Adrenal gland (tissue), 12 donors: Measurements from ENCODE around the gene TMA7. TPM values are rescaled to one million over a fixed set of nuclear protein-coding genes. Genes with fewer than 3 reads are reported as not detected.
A peak's percentile ranks its signal among the peaks of the same experiment; 100 is the strongest.

Experiments
- DNase-seq, 7 donors: peaks; one replicate each; pipeline ENCODE4 v3.0.0-alpha.2; 2019 to 2020
- H3K27ac ChIP-seq, 5 donors: fragments of 200-600 bp; sonication (generic) in 4 of 5; 1 replicate in 3 of 5; 2 replicates in 2 of 5; pipeline versions ENCODE4 v1.5.1 to v1.8.0; 2016 to 2020; ENCODE audit warnings: mild to moderate bottlenecking in 1 of 5
- H3K27me3 ChIP-seq: fragments of 200-600 bp; 2 replicates; pipeline ENCODE4 v1.8.0; 2021
- H3K36me3 ChIP-seq, 2 donors: fragments of 200-600 bp; replicated peaks in 1 of 2; 1 replicate in 1 of 2; 2 replicates in 1 of 2; pipeline versions ENCODE4 v1.5.1 to v1.8.0; 2018 to 2022
- H3K4me1 ChIP-seq, 2 donors: fragments of 200-600 bp; replicated peaks in 1 of 2; 1 replicate in 1 of 2; 2 replicates in 1 of 2; pipeline versions ENCODE4 v1.5.1 to v1.8.0; 2018 to 2021
- H3K4me3 ChIP-seq, 4 donors: fragments of 200-600 bp; sonication (generic) in 3 of 4; one replicate each; pipeline ENCODE4 v1.5.1; 2016 to 2018
- H3K9me3 ChIP-seq, 3 donors: fragments of 200-600 bp; sonication (generic) in 1 of 3; replicated peaks in 1 of 3; 1 replicate in 2 of 3; 2 replicates in 1 of 3; pipeline versions ENCODE4 v1.5.1 to v1.8.0; 2016 to 2021
- POLR2A ChIP-seq, 2 donors: fragments of 450-650 bp; IDR thresholded peaks; one replicate each; pipeline ENCODE4 v1.6.1; 2017; ENCODE audit warnings: antibody characterized with exemption in 2 of 2, mild to moderate bottlenecking in 2 of 2, moderate library complexity in 1 of 2
- WGBS, 4 donors: extraction: QIAGEN DNeasy Blood & Tissue Kit in 2 of 4; methylation state at CpG; one replicate each; pipeline versions ENCODE4 v1.1.5 to v1.1.7; 2013 to 2017; 5-methylcytosine and 5-hydroxymethylcytosine counted together
- intact Hi-C, 2 donors: fragments of 100-400 bp; cut with DNase I; formaldehyde crosslinking; loops; one replicate each; pipeline versions ENCODE4 v1.14.1 to v1.15.0; 2022 to 2023
- polyA plus RNA-seq, 3 donors: library from polyadenylated mRNA; stranded (reverse); fragments of 200-250 nt in 2 of 3; fragments of 350-450 nt in 1 of 3; fragmentation: Illumina TruSeq in 1 of 3; extraction: RNeasy Lipid Tissue Mini Kit (QIAGEN cat#74804) in 1 of 3; gene quantifications; one replicate each; pipeline ENCODE4 v1.2.3, GENCODE V29; 2013 to 2014
- total RNA-seq, 9 donors: library from RNA; depleted of rRNA in 4 of 9; stranded (reverse); fragments of >200 nt in 4 of 9; fragments of 120-200 nt in 1 of 9; fragmentation: NEBNext Ultra II Directional in 1 of 9; extraction: Animal tissue kit (Norgen Biotek cat#: 25700) in 1 of 9; gene quantifications; one replicate each; pipeline versions ENCODE4 v1.1.0 to v1.2.4, GENCODE V29; 2013 to 2023
- TF ChIP-seq, protein P1 (sequence below), 6 experiments: fragments of 450-650 bp in 4 of 6; fragments of 200-600 bp in 2 of 6; sonication (generic) in 1 of 6; IDR thresholded peaks; 1 replicate in 5 of 6; 2 replicates in 1 of 6; pipeline versions ENCODE4 v1.5.1 to v1.8.0; 2016 to 2021; ENCODE audit warnings: antibody characterized with exemption in 6 of 6, mild to moderate bottlenecking in 2 of 6, moderate library complexity in 1 of 6
- donor health status: healthy with polysubstance abuse.
- donor health status: Bipolar disorder and iron deficiency.
- donor health status: DM: yes; HTN: yes; CAD: no.
- donor health status: DM: no; HTN: no; CAD: no.
- donor health status: DM: no; HTN: no; CAD: no.
- donor health status: DM: yes; HTN: yes; CAD: no.

Gene TMA7
- total and polyA plus RNA-seq, 12 donors, result 177 to 891 (median 284) TPM

DNA sequence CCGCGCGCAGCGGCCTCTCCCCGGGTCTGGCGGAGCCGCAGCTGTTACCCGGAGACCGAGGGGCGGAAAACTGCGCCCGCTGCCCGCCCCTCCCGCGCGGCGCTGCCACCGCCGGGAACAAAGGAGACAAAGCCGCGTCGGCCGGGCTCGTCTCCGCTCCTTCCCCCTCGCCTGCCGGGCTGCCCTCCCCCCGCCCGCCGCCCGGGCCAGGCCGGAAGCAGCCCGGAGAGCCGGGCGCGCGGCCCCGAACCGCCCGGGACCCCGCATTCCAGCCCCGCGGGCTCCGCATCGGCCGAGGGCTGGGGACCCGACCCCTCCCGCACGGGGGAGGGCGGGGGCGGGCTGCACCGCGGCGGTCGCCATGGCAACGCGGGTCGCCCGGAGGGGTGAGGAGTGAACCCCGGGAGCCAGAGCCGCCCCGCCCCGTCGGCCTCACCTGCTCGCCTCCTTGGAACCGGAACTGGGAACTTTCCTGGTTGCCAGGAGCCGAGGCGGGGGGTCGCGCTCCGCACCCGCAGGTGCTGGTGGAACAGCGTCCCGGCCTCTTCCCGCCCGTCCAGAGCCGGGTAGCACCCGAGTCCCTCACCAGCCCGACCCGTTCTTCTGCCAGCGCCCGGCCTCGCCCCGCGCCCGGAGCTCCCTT is 10.6 kb upstream of the TMA7 start:
- Histone ChIP-seq H3K27ac (peak overlapping the region in 4 of 5 donors; percentile 53 to 79 (median 66)), H3K36me3 (peaks cover 0 to 20% of the 10 kb centered on the region in 2 donors), H3K9me3 (no peaks in the 10 kb centered on the region), H3K4me3 (peak overlapping the region; percentile 28 to 93 (median 62)), H3K4me1 (peaks cover 7 to 19% of the 10 kb centered on the region in 2 donors), H3K27me3 (no peaks in the 10 kb centered on the region)
- intact Hi-C loops, result no loop called here
- WGBS, 4 donors, result 0 to 1% (median 0%) methylated on average over 11 to 86 of the region's 86 CpGs
- DNase-seq, result peak; percentile 27 to 70 (median 52)
- TF ChIP-seq, protein P1, sequence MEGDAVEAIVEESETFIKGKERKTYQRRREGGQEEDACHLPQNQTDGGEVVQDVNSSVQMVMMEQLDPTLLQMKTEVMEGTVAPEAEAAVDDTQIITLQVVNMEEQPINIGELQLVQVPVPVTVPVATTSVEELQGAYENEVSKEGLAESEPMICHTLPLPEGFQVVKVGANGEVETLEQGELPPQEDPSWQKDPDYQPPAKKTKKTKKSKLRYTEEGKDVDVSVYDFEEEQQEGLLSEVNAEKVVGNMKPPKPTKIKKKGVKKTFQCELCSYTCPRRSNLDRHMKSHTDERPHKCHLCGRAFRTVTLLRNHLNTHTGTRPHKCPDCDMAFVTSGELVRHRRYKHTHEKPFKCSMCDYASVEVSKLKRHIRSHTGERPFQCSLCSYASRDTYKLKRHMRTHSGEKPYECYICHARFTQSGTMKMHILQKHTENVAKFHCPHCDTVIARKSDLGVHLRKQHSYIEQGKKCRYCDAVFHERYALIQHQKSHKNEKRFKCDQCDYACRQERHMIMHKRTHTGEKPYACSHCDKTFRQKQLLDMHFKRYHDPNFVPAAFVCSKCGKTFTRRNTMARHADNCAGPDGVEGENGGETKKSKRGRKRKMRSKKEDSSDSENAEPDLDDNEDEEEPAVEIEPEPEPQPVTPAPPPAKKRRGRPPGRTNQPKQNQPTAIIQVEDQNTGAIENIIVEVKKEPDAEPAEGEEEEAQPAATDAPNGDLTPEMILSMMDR (IDR thresholded peaks at IDR 0.05), result peak in 1 of 6 experiments; percentile 27
- TF ChIP-seq POLR2A (IDR thresholded peaks at IDR 0.05), result peak in 1 of 2 donors; percentile 56

GRCh38 chr3:48429960-48430707 is 9.9 kb upstream of the TMA7 start, which contains the start of gene PLXNB1:
Gene PLXNB1 (minus strand): TSS chr3:48430086. CDS start chr3:48424611, 5,475 bp downstream.
- no peaks in the 10 kb centered on the region for H3K9me3 ChIP-seq
- no peaks in the 10 kb centered on the region for H3K27me3 ChIP-seq
- intact Hi-C loops, result loop anchor here in 1 of 2 donors (5.0 to 10.0 kb wide), 2 partner anchors 158 to 235 kb away; no protein-coding TSS in a partner anchor
- no peak for TF ChIP-seq POLR2A (IDR thresholded peaks at IDR 0.05)
- TF ChIP-seq, protein P1 (IDR thresholded peaks at IDR 0.05), result no peak
- peak within 1 kb of the TSS; percentile 28 to 93 (median 62) for H3K4me3 ChIP-seq
- H3K36me3 ChIP-seq, result peaks cover 0 to 20% of the 10 kb centered on the region in 2 donors
- peak; percentile 38 to 79 (median 50) for DNase-seq
- peaks cover 7 to 19% of the 10 kb centered on the region in 2 donors for H3K4me1 ChIP-seq
- 24 to 30% (median 28%) methylated on average over 11 to 15 of the region's 15 CpGs for WGBS, 4 donors
- H3K27ac ChIP-seq, result peak within 1 kb of the TSS in 4 of 5 donors; percentile 53 to 79 (median 66)

DNA sequence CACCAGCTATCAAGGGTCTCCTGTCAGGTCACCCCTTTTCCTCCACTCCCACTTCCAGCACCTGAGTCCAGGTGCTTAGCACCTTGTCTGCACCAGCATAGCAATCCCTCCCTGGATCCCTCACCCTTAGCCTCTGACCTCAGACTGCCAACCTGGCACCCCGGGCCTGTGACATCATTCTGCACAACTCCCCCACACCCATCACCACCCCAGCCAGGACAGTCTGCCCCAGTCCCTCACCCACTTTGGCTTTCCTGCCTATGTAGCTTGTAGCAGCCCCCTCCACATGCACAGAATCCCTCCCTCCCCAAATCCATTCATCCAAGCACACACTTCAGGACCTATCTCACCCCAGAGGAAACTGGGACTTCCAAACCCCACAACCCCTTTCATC is 9.4 kb upstream of the TMA7 start:
- H3K4me3 ChIP-seq, result no peak overlapping the region
- no peaks in the 10 kb centered on the region for H3K27me3 ChIP-seq
- peaks cover 7 to 19% of the 10 kb centered on the region in 2 donors for H3K4me1 ChIP-seq
- no peak for TF ChIP-seq POLR2A (IDR thresholded peaks at IDR 0.05)
- TF ChIP-seq, protein P1 (IDR thresholded peaks at IDR 0.05), result no peak
- peaks cover 0 to 20% of the 10 kb centered on the region in 2 donors for H3K36me3 ChIP-seq
- H3K27ac ChIP-seq, result peak overlapping the region in 1 of 5 donors; percentile 79
- 71 to 88% (median 79%) methylated on average over 1 of the region's 1 CpG for WGBS, 4 donors
- H3K9me3 ChIP-seq, result no peaks in the 10 kb centered on the region
- intact Hi-C loops, result loop anchor here (1.0 to 10.0 kb wide), 3 partner anchors 28 to 236 kb away; no protein-coding TSS in a partner anchor
- DNase-seq, result no peak
